COLO668 (cell line): ENCODE data around the gene TRERF1.
A peak's percentile ranks its signal among the peaks of the same experiment; 100 is the strongest.
"Not testable (repeated sequence)": the region's sequence is repeated elsewhere in the genome, so short reads cannot be mapped to it uniquely, and the experiment has no call there.

ENCODE experiments used
- DNase-seq: peaks from one replicate; lab custom pipeline; 2025; ENCODE audit not compliant: unreplicated experiment; lab: John Stamatoyannopoulos, UW

TRERF1 gene

GRCh38 chr6:42202131-42202915 lies 249.4 kb downstream of the TRERF1 start:
- DNase-seq = not testable (repeated sequence)

GRCh38 chr6:42201382-42201781 lies 250.3 kb downstream of the TRERF1 start:
- no peak for DNase-seq

- no peak for DNase-seq
These were observed 251.7 kb downstream of the TRERF1 start for GRCh38 chr6:42200035-42200434.

- no peak for DNase-seq
These were observed 252.4 kb downstream of the TRERF1 start for GRCh38 chr6:42199106-42199981.

- DNase-seq = peak; percentile 58
These were observed 254.0 kb downstream of the TRERF1 start for GRCh38 chr6:42197555-42198362.

GRCh38 chr6:42195415-42195814 lies 256.3 kb downstream of the TRERF1 start:
- no peak for DNase-seq

GRCh38 chr6:42194056-42194455 lies 257.7 kb downstream of the TRERF1 start:
- DNase-seq = no peak

GRCh38 chr6:42193491-42193894 lies 258.2 kb downstream of the TRERF1 start:
- DNase-seq = no peak

GRCh38 chr6:42192385-42192784 lies 259.3 kb downstream of the TRERF1 start:
- DNase-seq = not testable (repeated sequence)

- DNase-seq = no peak
These were observed 261.1 kb downstream of the TRERF1 start for GRCh38 chr6:42190554-42191183.

- DNase-seq = no peak
These were observed 263.3 kb downstream of the TRERF1 start for GRCh38 chr6:42188406-42188805.

GRCh38 chr6:42185597-42185996 lies 266.1 kb downstream of the TRERF1 start:
- DNase-seq = no peak

GRCh38 chr6:42184475-42184874 lies 267.3 kb downstream of the TRERF1 start:
- DNase-seq = no peak

GRCh38 chr6:42182101-42182500 lies 269.6 kb downstream of the TRERF1 start:
- no peak for DNase-seq

GRCh38 chr6:42179945-42180313 lies 271.8 kb downstream of the TRERF1 start:
- DNase-seq = no peak

GRCh38 chr6:42179261-42179944 lies 272.3 kb downstream of the TRERF1 start:
- no peak for DNase-seq

GRCh38 chr6:42177514-42178364 lies 274.0 kb downstream of the TRERF1 start:
- no peak for DNase-seq

GRCh38 chr6:42176981-42177380 lies 274.7 kb downstream of the TRERF1 start:
- no peak for DNase-seq

- DNase-seq = no peak
These were observed 275.9 kb downstream of the TRERF1 start for GRCh38 chr6:42175860-42176259.
